ENCODE results near the gene WSB2.

WSB2 gene

DNA sequence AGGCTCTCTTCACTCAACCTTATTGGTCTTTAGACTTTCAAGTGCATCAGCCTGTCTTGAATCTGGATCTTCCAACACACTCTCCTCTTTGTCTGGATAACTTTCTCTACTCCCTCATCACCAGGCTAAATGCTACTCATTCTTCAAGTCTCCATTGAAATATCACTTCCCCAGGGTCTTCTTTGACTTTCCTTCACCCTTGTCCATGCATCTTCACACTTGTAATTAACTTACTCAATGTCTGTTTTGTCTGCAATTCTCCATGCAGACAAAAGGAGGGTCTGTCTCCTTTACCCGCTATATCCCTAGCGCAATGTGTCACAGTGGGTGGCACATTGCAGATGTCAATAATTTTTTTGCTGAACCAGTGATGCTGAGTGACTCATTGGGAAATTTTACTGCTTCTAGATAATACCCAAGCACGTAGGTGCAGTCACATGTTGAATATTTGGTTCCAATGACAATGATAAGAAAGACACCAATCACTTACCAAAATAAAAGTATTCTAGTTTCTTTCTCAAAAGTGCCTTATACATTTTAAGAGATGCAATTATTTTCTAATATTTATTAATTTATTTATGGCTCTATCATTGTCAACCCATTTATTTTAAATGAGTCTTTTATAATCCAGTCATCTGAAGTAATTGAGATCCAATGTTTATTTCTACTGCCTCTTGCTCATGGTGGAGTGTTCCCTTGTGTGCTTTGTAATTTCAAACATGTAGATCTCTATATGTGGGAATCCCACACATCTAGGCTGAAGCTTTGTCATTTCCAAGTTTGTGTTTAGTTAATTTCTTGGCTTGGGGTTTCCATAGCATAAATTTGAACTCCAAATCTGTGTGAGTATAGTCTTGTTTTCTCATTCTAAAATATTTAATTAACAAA is 66.2 kb downstream of the WSB2 start:
- DNase-seq (ENCODE audit: low read depth in 2 of 2): no peak

DNA sequence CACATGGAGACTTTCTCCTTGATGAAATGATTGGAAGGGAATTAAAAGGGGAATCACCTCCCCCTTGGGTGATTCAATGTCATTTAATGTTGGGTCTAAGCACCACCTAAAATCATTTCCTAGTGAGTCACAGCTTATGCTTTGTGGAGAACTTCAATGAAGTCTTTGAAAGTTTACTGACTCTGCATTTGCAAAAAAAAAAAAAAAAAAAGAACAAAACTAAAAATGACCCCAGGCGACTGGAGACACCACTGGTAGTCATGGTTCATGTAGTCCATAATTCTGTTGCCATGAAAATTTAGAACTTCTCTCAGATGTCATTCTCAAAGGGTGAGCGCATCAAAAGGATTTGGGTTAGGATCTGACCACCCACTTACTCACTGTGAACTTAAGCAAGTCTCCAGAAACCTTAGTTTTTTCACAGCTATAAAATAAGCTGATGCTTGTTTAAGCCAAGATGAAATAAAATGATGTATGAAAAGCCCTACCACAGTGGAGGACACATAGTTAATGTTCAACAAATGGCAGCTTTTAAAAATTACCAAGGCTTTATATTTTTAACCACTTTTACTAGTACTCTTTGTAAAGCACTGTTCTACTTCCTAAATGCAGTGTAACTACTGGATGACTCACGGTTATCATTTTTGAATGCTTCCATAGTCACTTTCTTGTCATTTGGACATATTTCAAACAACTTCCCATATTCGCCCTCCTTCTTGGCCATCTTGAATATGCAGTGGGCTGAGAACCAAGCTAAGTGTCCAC is 74.1 kb downstream of the WSB2 start:
- DNase-seq (ENCODE audit: low read depth in 2 of 2): no peak

DNA sequence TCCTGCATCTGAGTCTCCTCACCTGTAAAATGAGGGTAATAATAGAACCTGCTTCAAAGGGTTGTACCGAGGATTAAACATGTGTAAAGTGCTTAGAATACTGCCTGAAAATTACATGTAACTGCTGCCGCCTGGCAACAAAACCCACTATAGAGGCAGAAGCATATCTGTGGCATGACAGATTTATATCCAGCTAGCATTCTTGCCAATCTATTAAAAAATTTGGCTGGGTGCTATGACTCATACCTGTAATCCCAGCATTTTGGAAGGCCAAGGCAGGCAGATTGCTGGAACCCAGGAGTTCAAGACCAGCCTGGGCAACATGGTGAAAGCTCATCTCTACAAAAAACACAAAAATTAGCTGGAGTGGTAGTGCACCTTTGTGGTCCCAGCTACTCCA is 75.8 kb downstream of the WSB2 start:
- no peak for DNase-seq (ENCODE audit: low read depth in 2 of 2)
